SK-N-SH (cell line): ENCODE results near the gene TFF3.

Experiments used
- CHD2 ChIP-seq: fragments of 150-350 bp; IDR thresholded peaks from 2 replicates; pipeline ENCODE4 v1.6.1; 2018; ENCODE audit warnings: low read length; ENCODE audit not compliant: partially characterized antibody
- POLR2AphosphoS5 ChIP-seq: IDR thresholded peaks from 2 replicates; pipeline ENCODE4 v1.6.1; 2012; ENCODE audit warnings: low read depth, low read length
- RCOR1 ChIP-seq: fragments of 150-350 bp; IDR thresholded peaks from 2 replicates; pipeline ENCODE4 v1.6.1; 2017; ENCODE audit warnings: antibody characterized with exemption, low read length
- TF ChIP-seq, protein P1 (sequence below): fragments of 200-600 bp; sonication (generic); IDR thresholded peaks from 2 replicates; pipeline ENCODE4 v1.6.1; 2017; ENCODE audit warnings: antibody characterized with exemption, mild to moderate bottlenecking, moderate library complexity
- TF ChIP-seq, protein P2 (sequence below): IDR thresholded peaks from 2 replicates; pipeline ENCODE4 v1.6.1; 2012; ENCODE audit warnings: mild to moderate bottlenecking, low read depth, low read length, moderate library complexity

DNA sequence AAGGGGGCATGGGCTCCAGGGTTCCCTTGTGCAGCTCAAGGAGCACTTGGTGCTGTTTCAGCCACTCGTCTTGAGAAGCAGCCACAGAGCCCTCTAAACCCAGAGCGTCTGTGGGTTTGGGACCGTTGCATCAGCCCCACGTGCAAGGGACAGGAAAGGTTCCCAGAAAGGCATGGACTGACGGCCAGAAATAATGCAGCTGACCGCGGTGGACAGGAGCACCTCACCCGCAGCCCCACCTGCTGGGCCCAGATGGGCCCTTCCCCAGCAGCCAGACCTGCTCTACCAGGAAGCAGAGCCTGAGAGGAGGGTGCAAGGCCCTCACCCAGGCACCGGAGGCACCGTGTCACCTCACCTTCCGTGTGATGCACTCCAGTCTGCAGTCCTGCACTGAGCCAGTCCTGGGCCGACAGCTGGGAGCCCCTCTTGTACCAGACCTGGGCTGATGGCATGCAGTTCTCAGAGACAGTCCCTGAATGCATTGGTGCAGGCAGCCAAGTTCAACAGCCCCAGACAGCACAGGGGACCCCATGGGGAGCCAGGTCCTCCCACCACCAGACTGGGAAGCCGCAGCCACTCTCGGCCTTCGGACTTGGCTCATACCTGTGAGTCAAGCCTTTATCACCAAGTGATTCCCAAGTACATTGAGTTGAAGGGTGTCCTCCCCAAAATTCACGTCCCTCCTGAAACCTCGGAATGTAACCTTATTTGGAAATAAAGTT is 4.8 kb upstream of the TFF3 start:
- TF ChIP-seq, protein P1, sequence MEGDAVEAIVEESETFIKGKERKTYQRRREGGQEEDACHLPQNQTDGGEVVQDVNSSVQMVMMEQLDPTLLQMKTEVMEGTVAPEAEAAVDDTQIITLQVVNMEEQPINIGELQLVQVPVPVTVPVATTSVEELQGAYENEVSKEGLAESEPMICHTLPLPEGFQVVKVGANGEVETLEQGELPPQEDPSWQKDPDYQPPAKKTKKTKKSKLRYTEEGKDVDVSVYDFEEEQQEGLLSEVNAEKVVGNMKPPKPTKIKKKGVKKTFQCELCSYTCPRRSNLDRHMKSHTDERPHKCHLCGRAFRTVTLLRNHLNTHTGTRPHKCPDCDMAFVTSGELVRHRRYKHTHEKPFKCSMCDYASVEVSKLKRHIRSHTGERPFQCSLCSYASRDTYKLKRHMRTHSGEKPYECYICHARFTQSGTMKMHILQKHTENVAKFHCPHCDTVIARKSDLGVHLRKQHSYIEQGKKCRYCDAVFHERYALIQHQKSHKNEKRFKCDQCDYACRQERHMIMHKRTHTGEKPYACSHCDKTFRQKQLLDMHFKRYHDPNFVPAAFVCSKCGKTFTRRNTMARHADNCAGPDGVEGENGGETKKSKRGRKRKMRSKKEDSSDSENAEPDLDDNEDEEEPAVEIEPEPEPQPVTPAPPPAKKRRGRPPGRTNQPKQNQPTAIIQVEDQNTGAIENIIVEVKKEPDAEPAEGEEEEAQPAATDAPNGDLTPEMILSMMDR: no peak
- TF ChIP-seq POLR2AphosphoS5 (no peak), CHD2 (no peak), RCOR1 (no peak)
- TF ChIP-seq, protein P2, sequence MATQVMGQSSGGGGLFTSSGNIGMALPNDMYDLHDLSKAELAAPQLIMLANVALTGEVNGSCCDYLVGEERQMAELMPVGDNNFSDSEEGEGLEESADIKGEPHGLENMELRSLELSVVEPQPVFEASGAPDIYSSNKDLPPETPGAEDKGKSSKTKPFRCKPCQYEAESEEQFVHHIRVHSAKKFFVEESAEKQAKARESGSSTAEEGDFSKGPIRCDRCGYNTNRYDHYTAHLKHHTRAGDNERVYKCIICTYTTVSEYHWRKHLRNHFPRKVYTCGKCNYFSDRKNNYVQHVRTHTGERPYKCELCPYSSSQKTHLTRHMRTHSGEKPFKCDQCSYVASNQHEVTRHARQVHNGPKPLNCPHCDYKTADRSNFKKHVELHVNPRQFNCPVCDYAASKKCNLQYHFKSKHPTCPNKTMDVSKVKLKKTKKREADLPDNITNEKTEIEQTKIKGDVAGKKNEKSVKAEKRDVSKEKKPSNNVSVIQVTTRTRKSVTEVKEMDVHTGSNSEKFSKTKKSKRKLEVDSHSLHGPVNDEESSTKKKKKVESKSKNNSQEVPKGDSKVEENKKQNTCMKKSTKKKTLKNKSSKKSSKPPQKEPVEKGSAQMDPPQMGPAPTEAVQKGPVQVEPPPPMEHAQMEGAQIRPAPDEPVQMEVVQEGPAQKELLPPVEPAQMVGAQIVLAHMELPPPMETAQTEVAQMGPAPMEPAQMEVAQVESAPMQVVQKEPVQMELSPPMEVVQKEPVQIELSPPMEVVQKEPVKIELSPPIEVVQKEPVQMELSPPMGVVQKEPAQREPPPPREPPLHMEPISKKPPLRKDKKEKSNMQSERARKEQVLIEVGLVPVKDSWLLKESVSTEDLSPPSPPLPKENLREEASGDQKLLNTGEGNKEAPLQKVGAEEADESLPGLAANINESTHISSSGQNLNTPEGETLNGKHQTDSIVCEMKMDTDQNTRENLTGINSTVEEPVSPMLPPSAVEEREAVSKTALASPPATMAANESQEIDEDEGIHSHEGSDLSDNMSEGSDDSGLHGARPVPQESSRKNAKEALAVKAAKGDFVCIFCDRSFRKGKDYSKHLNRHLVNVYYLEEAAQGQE: no peak
